Measurements from ENCODE around the gene KRTAP2-1. TPM values are rescaled to one million over a fixed set of nuclear protein-coding genes. Genes with fewer than 3 reads are reported as not detected.
"Not testable (repeated sequence)": the region's sequence is repeated elsewhere in the genome, so short reads cannot be mapped to it uniquely, and the experiment has no call there.

KRTAP2-1 gene
- total and polyA plus RNA-seq, 7 donors: not detected

DNA sequence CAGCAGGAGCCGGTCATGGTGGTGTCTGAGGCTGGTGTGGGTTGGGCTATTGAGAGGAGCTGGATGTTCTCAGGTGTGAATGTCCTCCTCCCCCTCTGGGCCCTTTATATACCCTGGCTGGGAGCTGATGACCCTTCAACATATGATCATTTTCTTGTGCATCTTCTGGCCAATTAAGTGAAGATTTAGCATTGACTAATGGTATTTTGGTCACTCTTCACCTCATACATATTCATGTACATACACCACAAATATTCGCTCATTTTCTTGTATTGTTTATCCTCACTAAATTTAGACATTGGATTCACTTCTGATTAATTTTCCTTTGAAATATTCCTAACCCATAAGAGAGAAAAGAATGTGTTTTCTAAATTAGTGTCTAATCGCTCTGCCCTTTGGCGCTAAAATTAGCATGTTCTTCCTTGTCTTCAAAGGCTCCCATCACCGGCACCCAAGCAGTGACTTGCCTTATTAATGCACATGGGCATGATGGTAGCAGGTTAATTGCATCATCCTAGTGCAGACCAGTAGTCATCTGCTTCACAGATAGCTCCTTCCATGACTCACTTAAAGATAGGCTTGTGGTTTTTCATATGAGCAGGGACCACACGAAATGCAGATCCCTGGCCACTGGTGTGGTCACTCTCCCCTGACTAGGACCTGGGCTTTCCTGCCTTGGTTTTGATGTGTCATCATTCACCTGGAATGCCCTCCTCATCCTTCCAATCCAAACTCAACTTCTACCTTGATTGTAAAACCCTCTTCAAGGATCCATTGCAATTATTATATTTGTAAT lies 18.9 kb upstream of the KRTAP2-1 start, which contains the start of gene KRTAP2-4:
KRTAP2-4 (minus strand) TSS at position 51 of the 796 bp plus-strand sequence; CDS start at position 17, 34 bp downstream.
- H3K27ac ChIP-seq: no peak within 1 kb of the TSS
- intact Hi-C loops (cut with DNase I): no loop called here
- peaks cover 0 to 15% (median 9%) of the 10 kb centered on the region in 4 donors for H3K4me1 ChIP-seq
- H3K4me3 ChIP-seq: no peak within 1 kb of the TSS
- H3K27me3 ChIP-seq: no peaks in the 10 kb centered on the region
- TF ChIP-seq POLR2AphosphoS5 (IDR thresholded peaks at IDR 0.05) (no peak), POLR2A (IDR thresholded peaks at IDR 0.05) (no peak)
- no peaks in the 10 kb centered on the region for H3K36me3 ChIP-seq
- 89 to 92% methylated on average over 6 of the region's 6 CpGs for WGBS, 2 donors
- no peaks in the 10 kb centered on the region for H3K9me3 ChIP-seq
- no peak for DNase-seq

GRCh38 chr17:41065016-41065689 lies 18.0 kb upstream of the KRTAP2-1 start:
- H3K9me3 ChIP-seq; H3K27me3 ChIP-seq; H3K4me3 ChIP-seq; H3K36me3 ChIP-seq; intact Hi-C loops (cut with DNase I); DNase-seq; H3K27ac ChIP-seq: not testable (repeated sequence)
- WGBS, 2 donors: 62 to 82% methylated on average over 7 of the region's 16 CpGs
- H3K4me1 ChIP-seq: peaks cover 0 to 17% (median 9%) of the 10 kb centered on the region in 4 donors

GRCh38 chr17:41064301-41064700 lies 17.2 kb upstream of the KRTAP2-1 start:
- no peaks in the 10 kb centered on the region for H3K27me3 ChIP-seq
- DNase-seq: no peak
- no peak overlapping the region for H3K27ac ChIP-seq
- H3K36me3 ChIP-seq: no peaks in the 10 kb centered on the region
- no peaks in the 10 kb centered on the region for H3K9me3 ChIP-seq
- no peak overlapping the region for H3K4me3 ChIP-seq
- 64 to 65% methylated on average over 1 of the region's 1 CpG for WGBS, 2 donors
- peaks cover 0 to 20% (median 9%) of the 10 kb centered on the region in 4 donors for H3K4me1 ChIP-seq
- intact Hi-C loops (cut with DNase I): no loop called here
- no peak for TF ChIP-seq POLR2A (IDR thresholded peaks at IDR 0.05)
- TF ChIP-seq, protein P1, sequence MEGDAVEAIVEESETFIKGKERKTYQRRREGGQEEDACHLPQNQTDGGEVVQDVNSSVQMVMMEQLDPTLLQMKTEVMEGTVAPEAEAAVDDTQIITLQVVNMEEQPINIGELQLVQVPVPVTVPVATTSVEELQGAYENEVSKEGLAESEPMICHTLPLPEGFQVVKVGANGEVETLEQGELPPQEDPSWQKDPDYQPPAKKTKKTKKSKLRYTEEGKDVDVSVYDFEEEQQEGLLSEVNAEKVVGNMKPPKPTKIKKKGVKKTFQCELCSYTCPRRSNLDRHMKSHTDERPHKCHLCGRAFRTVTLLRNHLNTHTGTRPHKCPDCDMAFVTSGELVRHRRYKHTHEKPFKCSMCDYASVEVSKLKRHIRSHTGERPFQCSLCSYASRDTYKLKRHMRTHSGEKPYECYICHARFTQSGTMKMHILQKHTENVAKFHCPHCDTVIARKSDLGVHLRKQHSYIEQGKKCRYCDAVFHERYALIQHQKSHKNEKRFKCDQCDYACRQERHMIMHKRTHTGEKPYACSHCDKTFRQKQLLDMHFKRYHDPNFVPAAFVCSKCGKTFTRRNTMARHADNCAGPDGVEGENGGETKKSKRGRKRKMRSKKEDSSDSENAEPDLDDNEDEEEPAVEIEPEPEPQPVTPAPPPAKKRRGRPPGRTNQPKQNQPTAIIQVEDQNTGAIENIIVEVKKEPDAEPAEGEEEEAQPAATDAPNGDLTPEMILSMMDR (IDR thresholded peaks at IDR 0.05): no peak

GRCh38 chr17:41063449-41063848 lies 16.3 kb upstream of the KRTAP2-1 start:
- no peak overlapping the region for H3K27ac ChIP-seq
- intact Hi-C loops (cut with DNase I): no loop called here
- TF ChIP-seq POLR2A (IDR thresholded peaks at IDR 0.05) (no peak), POLR2AphosphoS5 (IDR thresholded peaks at IDR 0.05) (no peak), EP300 (IDR thresholded peaks at IDR 0.05) (no peak)
- TF ChIP-seq, protein P1 (IDR thresholded peaks at IDR 0.05): no peak
- no peaks in the 10 kb centered on the region for H3K27me3 ChIP-seq
- no peaks in the 10 kb centered on the region for H3K36me3 ChIP-seq
- no peak overlapping the region for H3K4me3 ChIP-seq
- H3K9me3 ChIP-seq: no peaks in the 10 kb centered on the region
- WGBS, 2 donors: 61 to 72% methylated on average over 4 of the region's 4 CpGs
- peaks cover 0 to 21% (median 9%) of the 10 kb centered on the region in 4 donors for H3K4me1 ChIP-seq
- no peak for DNase-seq

- WGBS, 2 donors: 63 to 76% methylated on average over 1 of the region's 1 CpG
- Histone ChIP-seq H3K27me3 (no peaks in the 10 kb centered on the region), H3K36me3 (no peaks in the 10 kb centered on the region), H3K9me3 (no peaks in the 10 kb centered on the region), H3K4me3 (no peak overlapping the region), H3K4me1 (peaks cover 0 to 21% (median 9%) of the 10 kb centered on the region in 4 donors), H3K27ac (no peak overlapping the region)
- TF ChIP-seq EP300 (IDR thresholded peaks at IDR 0.05): no peak
- no peak for TF ChIP-seq POLR2AphosphoS5 (IDR thresholded peaks at IDR 0.05)
- DNase-seq: no peak
- intact Hi-C loops (cut with DNase I): no loop called here
Observed at GRCh38 chr17:41061964-41062363, 14.8 kb upstream of the KRTAP2-1 start.

- 69 to 70% methylated on average over 6 of the region's 6 CpGs for WGBS, 2 donors
- H3K4me1 ChIP-seq: peaks cover 0 to 21% (median 9%) of the 10 kb centered on the region in 4 donors
Observed at GRCh38 chr17:41060052-41060604, 13.0 kb upstream of the KRTAP2-1 start, which contains the start of gene KRTAP2-3. TSS of gene KRTAP2-3 (minus strand) at chr17:41060114. CDS start at chr17:41060050, 64 bp downstream.

GRCh38 chr17:41059276-41060051 lies 12.3 kb upstream of the KRTAP2-1 start:
- peaks cover 0 to 21% (median 9%) of the 10 kb centered on the region in 4 donors for H3K4me1 ChIP-seq
- DNase-seq; H3K27me3 ChIP-seq; H3K36me3 ChIP-seq; intact Hi-C loops (cut with DNase I); H3K27ac ChIP-seq; H3K4me3 ChIP-seq; H3K9me3 ChIP-seq: not testable (repeated sequence)
- 39 to 53% methylated on average over 13 to 14 of the region's 31 CpGs for WGBS, 2 donors

More at GRCh38 chr17:41060052-41060604, 13.0 kb upstream of the KRTAP2-1 start, which contains the start of gene KRTAP2-3:
- no peak within 1 kb of the TSS for H3K27ac ChIP-seq
- no peaks in the 10 kb centered on the region for H3K36me3 ChIP-seq
- intact Hi-C loops (cut with DNase I): no loop called here
- TF ChIP-seq EP300 (IDR thresholded peaks at IDR 0.05): no peak
- TF ChIP-seq, protein P1 (IDR thresholded peaks at IDR 0.05): no peak
- TF ChIP-seq POLR2A (IDR thresholded peaks at IDR 0.05): no peak
- no peak for TF ChIP-seq POLR2AphosphoS5 (IDR thresholded peaks at IDR 0.05)
- H3K9me3 ChIP-seq: no peaks in the 10 kb centered on the region
- DNase-seq: no peak
- H3K27me3 ChIP-seq: no peaks in the 10 kb centered on the region
- H3K4me3 ChIP-seq: no peak within 1 kb of the TSS

Data from sigmoid colon (tissue), 7 donors.